Measurements from ENCODE around the gene CDK2. TPM values are rescaled to one million over a fixed set of nuclear protein-coding genes. Genes with fewer than 3 reads are reported as not detected.

The CDK2 gene
- total RNA-seq, 4 donors from 2014 or later = 6.4 to 11.7 (median 8.1) TPM

- Histone ChIP-seq H3K4me1 (peaks cover 0 to 5% of the 10 kb centered on the region in 2 donors), H3K27ac (no peak overlapping the region), H3K36me3 (no peaks in the 10 kb centered on the region), H3K4me3 (peak overlapping the region; percentile 25 to 43 (median 37)), H3K27me3 (peaks cover 0 to 5% (median 2%) of the 10 kb centered on the region in 3 donors), H3K9me3 (no peaks in the 10 kb centered on the region)
- intact Hi-C loops (cut with DNase I; ENCODE audit: low total_unique reads) (loop anchor here (1.0 kb wide), 2 partner anchors 14 to 202 kb away; no protein-coding TSS in a partner anchor), in situ Hi-C loops (cut with MboI; ENCODE audit: low sequenced_read_pairs in 4 of 4) (loop anchor here in 3 of 4 donors (5.0 to 25.0 kb wide), 3 partner anchors 128 to 303 kb away; partner anchors contain the start of genes OR10P1 (in 1 of the 3), ORMDL2 (in 1 of the 3) and SARNP (in 1 of the 3))
- ATAC-seq = peak; percentile 92 to 99
- peak; percentile 74 to 95 (median 88) for TF ChIP-seq CTCF (IDR thresholded peaks at IDR 0.05 in 4 of 5, conservative IDR thresholded peaks at IDR 0.05 in 1 of 5)
- no peak for TF ChIP-seq POLR2A (IDR thresholded peaks at IDR 0.05)
- peak; percentile 66 to 75 for DNase-seq
Measured at GRCh38 chr12:55940065-55940732, 26.4 kb upstream of the CDK2 start.

DNA sequence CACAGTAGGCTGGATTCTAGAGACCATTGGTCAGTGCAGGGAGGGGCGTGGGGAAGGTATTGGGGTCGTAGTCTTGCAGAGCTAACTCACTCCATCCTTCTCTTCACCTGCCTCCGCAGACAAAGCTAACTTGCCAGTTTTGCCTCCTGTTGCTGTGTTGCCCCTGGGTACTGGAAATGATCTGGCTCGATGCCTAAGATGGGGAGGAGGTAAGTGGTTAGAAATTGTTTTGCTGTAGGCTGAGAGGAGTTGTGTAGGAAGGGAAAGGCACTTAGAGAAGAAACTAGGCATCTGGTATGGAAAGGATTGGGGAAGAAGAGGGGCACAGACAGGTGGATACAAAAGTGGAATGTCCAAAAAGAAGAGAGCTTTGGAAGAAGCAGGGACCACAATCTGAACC, 24.6 kb upstream of the CDK2 start:
- Histone ChIP-seq H3K36me3 (no peaks in the 10 kb centered on the region), H3K9me3 (no peaks in the 10 kb centered on the region), H3K27ac (no peak overlapping the region), H3K4me3 (no peak overlapping the region), H3K27me3 (no peaks in the 10 kb centered on the region), H3K4me1 (peaks cover 0 to 5% of the 10 kb centered on the region in 2 donors)
- TF ChIP-seq CTCF (IDR thresholded peaks at IDR 0.05 in 4 of 5, conservative IDR thresholded peaks at IDR 0.05 in 1 of 5) (no peak), POLR2A (IDR thresholded peaks at IDR 0.05) (no peak)
- ATAC-seq (no peak), DNase-seq (no peak)
- in situ Hi-C loops (cut with MboI; ENCODE audit: low sequenced_read_pairs in 4 of 4) (loop anchor here in 3 of 4 donors (5.0 to 25.0 kb wide), 3 partner anchors 130 to 305 kb away; partner anchors contain the start of genes OR10P1 (in 1 of the 3), ORMDL2 (in 1 of the 3) and SARNP (in 1 of the 3)), intact Hi-C loops (cut with DNase I; ENCODE audit: low total_unique reads) (no loop called here)

- no peak for DNase-seq
- intact Hi-C loops (cut with DNase I; ENCODE audit: low total_unique reads) = no loop called here
- Histone ChIP-seq H3K36me3 (no peaks in the 10 kb centered on the region), H3K27me3 (no peaks in the 10 kb centered on the region), H3K27ac (no peak overlapping the region), H3K4me3 (no peak overlapping the region), H3K9me3 (no peaks in the 10 kb centered on the region), H3K4me1 (peaks cover 0 to 5% of the 10 kb centered on the region in 2 donors)
- no peak for ATAC-seq
- in situ Hi-C loops (cut with MboI; ENCODE audit: low sequenced_read_pairs in 4 of 4) = loop anchor here in 3 of 4 donors (5.0 to 25.0 kb wide), 3 partner anchors 130 to 305 kb away; partner anchors contain the start of genes OR10P1 (in 1 of the 3), ORMDL2 (in 1 of the 3) and SARNP (in 1 of the 3)
- TF ChIP-seq CTCF (IDR thresholded peaks at IDR 0.05 in 4 of 5, conservative IDR thresholded peaks at IDR 0.05 in 1 of 5) (no peak), POLR2A (IDR thresholded peaks at IDR 0.05) (no peak)
Measured at GRCh38 chr12:55942577-55943136, 24.0 kb upstream of the CDK2 start.

DNA sequence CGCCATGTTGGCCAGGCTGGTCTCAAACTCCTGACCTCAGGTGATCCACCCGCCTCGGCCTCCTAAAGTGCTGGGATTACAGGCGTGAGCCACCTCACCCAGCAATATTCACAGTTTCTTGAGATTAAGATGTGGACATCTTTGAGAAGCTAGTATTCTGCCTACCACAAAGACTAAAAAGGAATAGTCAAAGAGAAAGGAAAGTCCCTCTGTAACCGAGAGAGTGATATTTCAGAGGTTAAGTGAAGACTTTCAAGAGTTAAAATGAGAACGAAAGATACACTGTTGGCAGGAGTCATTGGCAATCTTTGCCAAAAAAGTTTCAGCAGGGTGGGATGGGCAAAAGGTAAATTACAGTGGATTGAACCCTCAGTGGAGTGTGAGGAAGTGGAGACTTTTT, 20.1 kb upstream of the CDK2 start:
- Histone ChIP-seq H3K4me1 (no peaks in the 10 kb centered on the region), H3K4me3 (no peak overlapping the region), H3K27ac (no peak overlapping the region), H3K36me3 (no peaks in the 10 kb centered on the region), H3K9me3 (no peaks in the 10 kb centered on the region), H3K27me3 (no peaks in the 10 kb centered on the region)
- TF ChIP-seq POLR2A (IDR thresholded peaks at IDR 0.05) (no peak), CTCF (IDR thresholded peaks at IDR 0.05 in 4 of 5, conservative IDR thresholded peaks at IDR 0.05 in 1 of 5) (no peak)
- no peak for DNase-seq
- intact Hi-C loops (cut with DNase I; ENCODE audit: low total_unique reads) = no loop called here
- no peak for ATAC-seq
- in situ Hi-C loops (cut with MboI; ENCODE audit: low sequenced_read_pairs in 4 of 4) = loop anchor here in 2 of 4 donors (25.0 kb wide), 2 partner anchors 134 to 309 kb away; partner anchors contain the start of genes OR10P1 (in 1 of the 2), ORMDL2 (in 1 of the 2) and SARNP (in 1 of the 2)

All from gastrocnemius medialis (tissue), 4 donors.